ENCODE results near the gene ARHGAP21. TPM values are rescaled to one million over a fixed set of nuclear protein-coding genes. Genes with fewer than 3 reads are reported as not detected.

ARHGAP21 gene
- total and polyA plus RNA-seq, 2 experiments from 2014 or later = 24.0 to 88.2 TPM

- Histone ChIP-seq H3K27me3 (no peaks in the 10 kb centered on the region), H3K4me3 (no peak overlapping the region), H3K36me3 (no peaks in the 10 kb centered on the region), H3K27ac (no peak overlapping the region), H3K4me1 (ENCODE audit: low read depth) (no peaks in the 10 kb centered on the region), H3K9me3 (ENCODE audit: low read depth) (no peaks in the 10 kb centered on the region)
- DNase-seq (ENCODE audit: low read depth in 1 of 2, low spot score in 1 of 2) = no peak
- TF ChIP-seq CTCF (IDR thresholded peaks at IDR 0.05; ENCODE audit: low read depth, low read length) = no peak
Observed at GRCh38 chr10:24575481-24576002, 148.1 kb downstream of the ARHGAP21 start.

GRCh38 chr10:24574578-24575155 lies 149.0 kb downstream of the ARHGAP21 start:
- Histone ChIP-seq H3K27ac (no peak overlapping the region), H3K27me3 (no peaks in the 10 kb centered on the region), H3K4me1 (ENCODE audit: low read depth) (no peaks in the 10 kb centered on the region), H3K9me3 (ENCODE audit: low read depth) (no peaks in the 10 kb centered on the region), H3K36me3 (no peaks in the 10 kb centered on the region), H3K4me3 (no peak overlapping the region)
- no peak for TF ChIP-seq CTCF (IDR thresholded peaks at IDR 0.05; ENCODE audit: low read depth, low read length)
- DNase-seq (ENCODE audit: low read depth in 1 of 2, low spot score in 1 of 2) = no peak

- no peaks in the 10 kb centered on the region for H3K27me3 ChIP-seq
- DNase-seq (ENCODE audit: low read depth in 1 of 2, low spot score in 1 of 2) = no peak
- no peak overlapping the region for H3K4me3 ChIP-seq
- H3K9me3 ChIP-seq (ENCODE audit: low read depth) = no peaks in the 10 kb centered on the region
- H3K4me1 ChIP-seq (ENCODE audit: low read depth) = no peaks in the 10 kb centered on the region
- H3K27ac ChIP-seq = no peak overlapping the region
- TF ChIP-seq CTCF (IDR thresholded peaks at IDR 0.05; ENCODE audit: low read depth, low read length) = no peak
- H3K36me3 ChIP-seq = no peaks in the 10 kb centered on the region
Observed at GRCh38 chr10:24574161-24574560, 149.5 kb downstream of the ARHGAP21 start.

GRCh38 chr10:24571870-24572450 lies 151.7 kb downstream of the ARHGAP21 start:
- Histone ChIP-seq H3K27ac (no peak overlapping the region), H3K9me3 (ENCODE audit: low read depth) (no peaks in the 10 kb centered on the region), H3K27me3 (no peaks in the 10 kb centered on the region), H3K4me3 (no peak overlapping the region), H3K4me1 (ENCODE audit: low read depth) (no peaks in the 10 kb centered on the region), H3K36me3 (no peaks in the 10 kb centered on the region)
- no peak for TF ChIP-seq CTCF (IDR thresholded peaks at IDR 0.05; ENCODE audit: low read depth, low read length)
- DNase-seq (ENCODE audit: low read depth in 1 of 2, low spot score in 1 of 2) = no peak

GRCh38 chr10:24570658-24571426 lies 152.8 kb downstream of the ARHGAP21 start:
- no peak overlapping the region for H3K27ac ChIP-seq
- no peak for DNase-seq (ENCODE audit: low read depth in 1 of 2, low spot score in 1 of 2)
- H3K4me3 ChIP-seq = no peak overlapping the region
- H3K36me3 ChIP-seq = no peaks in the 10 kb centered on the region
- no peaks in the 10 kb centered on the region for H3K4me1 ChIP-seq (ENCODE audit: low read depth)
- no peaks in the 10 kb centered on the region for H3K9me3 ChIP-seq (ENCODE audit: low read depth)
- TF ChIP-seq CTCF (IDR thresholded peaks at IDR 0.05; ENCODE audit: low read depth, low read length) = no peak
- no peaks in the 10 kb centered on the region for H3K27me3 ChIP-seq
